Loucy (cell line): ENCODE results near the gene TMEM135.

Experiments
- CTCF ChIP-seq: fragments of 200-600 bp; sonication (generic); conservative IDR thresholded peaks from 2 replicates; pipeline ENCODE4 v1.5.1; 2014; ENCODE audit warnings: mild to moderate bottlenecking, antibody characterized with exemption, low read length
- EZH2phosphoT487 ChIP-seq: fragments of 200-600 bp; IDR thresholded peaks from 2 replicates; pipeline ENCODE4 v1.6.1; 2018; ENCODE audit warnings: antibody characterized with exemption, mild to moderate bottlenecking, moderate library complexity, borderline replicate concordance

GRCh38 chr11:87137711-87138110 is 100.0 kb downstream of the TMEM135 start:
- TF ChIP-seq EZH2phosphoT487 (no peak), CTCF (no peak)
